Activated gamma-delta T cell treated with Interleukin-2 at 50 U/mL for 16 hours (primary cell): ENCODE data around the gene UBE3C.
"Not testable (repeated sequence)": the region's sequence is repeated elsewhere in the genome, so short reads cannot be mapped to it uniquely, and the experiment has no call there.

Source experiments
- DNase-seq: peaks from one replicate; pipeline ENCODE4 v3.0.0-alpha.2; 2020

The UBE3C gene

DNA sequence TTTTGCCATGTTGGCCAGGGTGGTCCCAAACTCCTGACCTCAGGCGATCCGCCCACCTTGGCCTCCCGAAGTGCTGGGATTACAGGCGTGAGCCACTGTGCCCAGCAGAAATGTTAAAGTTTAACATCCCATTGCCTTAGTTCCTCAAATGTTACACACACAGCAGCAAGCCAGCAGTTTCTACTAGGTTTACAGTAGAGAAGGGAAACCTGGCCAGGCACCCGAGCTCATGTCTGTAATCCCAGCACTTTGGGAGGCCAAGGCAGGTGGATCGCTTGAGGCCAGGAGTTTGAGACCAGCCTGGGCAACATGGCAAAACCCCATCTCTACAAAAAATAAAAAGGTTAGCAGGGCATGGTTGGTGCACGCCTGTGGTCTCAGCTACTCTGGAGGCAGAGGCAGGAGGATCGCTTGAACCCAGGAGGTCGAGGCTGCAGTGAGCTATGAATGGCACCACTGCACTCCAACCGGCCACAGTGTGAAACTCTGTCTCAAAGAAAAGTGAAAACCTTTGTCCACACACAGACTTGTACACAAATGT is 135.4 kb downstream of the UBE3C start:
- not testable (repeated sequence) for DNase-seq

DNA sequence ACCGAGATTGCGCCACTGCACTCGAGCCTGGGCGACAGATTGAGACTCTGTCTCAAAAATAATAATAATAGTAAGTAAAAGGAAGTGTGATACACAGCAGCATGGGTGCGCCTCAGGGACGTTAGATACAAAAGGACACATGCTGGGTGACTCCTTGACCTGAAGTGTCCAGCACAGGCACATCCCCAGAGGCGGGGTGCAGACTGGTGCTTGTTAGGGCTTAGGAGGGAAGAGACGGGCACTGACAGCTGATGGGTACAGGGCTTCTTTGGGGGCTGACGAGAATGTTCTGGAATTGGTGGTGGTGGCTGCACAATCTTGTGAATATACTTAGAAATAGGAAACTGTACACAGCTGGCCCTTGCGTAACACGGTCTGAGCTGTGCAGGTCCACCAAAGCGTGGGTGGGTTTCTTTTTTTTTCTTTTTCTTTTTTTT is 136.3 kb downstream of the UBE3C start:
- DNase-seq, result no peak

DNA sequence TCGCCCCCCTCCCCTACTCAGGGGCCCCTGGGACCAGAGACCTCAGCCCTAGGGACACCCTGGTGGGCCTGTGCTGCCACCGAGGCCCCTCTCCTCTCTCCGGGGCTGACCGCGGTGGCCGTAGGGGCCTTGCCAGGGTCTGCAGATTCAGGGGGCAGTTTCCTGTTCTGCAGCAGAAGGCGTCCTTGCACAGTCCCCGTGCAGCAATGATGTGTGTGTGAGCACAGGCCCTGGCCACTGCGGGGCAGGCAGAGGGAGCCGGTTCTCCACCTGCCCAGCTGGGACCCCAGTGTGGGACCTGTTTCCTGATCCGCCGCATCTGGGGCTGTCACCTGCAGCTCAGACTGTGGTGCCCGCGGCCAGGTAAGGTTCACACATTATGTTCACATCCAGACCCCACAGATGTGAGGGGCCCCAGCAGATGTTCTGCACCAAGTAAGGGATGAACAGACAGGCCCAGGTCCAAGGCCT is 137.4 kb downstream of the UBE3C start:
- no peak for DNase-seq

DNA sequence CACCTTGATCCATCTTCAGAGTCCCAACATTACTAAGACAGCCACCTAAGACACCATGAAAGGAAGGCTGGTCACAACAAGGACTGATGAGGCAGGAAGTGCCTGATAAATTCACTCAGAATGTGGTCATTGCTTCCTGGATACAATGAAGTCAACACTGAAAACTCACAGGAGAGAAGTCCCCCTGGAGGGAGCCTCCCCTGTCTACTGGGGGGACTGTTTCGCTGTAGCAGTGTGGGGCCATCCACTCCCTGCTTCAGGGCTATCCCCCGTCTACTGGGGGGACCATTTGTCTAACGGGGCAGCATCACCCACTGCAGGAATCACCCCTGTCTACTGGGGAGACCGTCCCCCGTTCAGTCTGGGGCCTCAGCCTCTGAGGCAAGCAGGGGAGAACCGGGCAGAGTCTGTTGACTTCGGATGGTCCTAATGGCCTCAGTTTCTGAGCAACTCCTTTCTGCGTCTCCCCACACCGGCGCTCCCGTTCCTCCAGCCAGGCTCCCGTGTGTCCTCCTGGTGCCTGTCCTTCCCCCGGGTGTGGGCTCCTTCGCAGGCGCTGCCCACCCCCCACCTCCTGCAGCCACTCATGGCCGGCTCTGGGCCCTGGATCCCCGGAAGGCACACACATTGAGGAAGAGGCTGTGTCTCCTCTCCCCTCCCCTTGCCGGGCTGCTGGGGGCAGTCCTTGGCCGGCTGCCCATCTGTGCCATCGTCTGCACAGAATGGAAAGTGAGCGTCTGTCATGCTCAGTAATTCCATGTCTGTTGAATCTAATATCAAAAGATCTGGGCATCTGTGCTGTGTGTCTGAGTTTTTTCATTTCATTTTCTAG is 138.2 kb downstream of the UBE3C start:
- DNase-seq, result no peak

DNA sequence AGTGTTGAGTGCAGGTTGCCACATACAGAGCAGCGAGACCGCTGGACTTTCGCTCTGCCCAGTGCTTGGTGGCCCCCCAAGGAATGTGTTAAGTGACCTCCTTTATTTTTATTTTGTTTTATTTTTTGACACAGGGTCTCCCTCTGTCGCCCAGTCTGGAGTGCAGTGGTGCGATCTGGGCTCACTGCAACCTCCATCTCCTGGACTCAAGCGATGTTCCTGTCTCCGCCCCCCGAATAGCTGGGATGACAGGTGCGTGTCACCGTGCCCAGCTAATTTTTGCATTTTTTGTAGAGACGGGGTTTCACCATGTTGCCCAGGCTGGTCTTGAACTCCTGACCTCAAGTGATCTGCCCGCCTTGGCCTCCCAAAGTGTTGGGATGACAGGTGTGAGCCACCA is 138.8 kb downstream of the UBE3C start:
- DNase-seq, result not testable (repeated sequence)

DNA sequence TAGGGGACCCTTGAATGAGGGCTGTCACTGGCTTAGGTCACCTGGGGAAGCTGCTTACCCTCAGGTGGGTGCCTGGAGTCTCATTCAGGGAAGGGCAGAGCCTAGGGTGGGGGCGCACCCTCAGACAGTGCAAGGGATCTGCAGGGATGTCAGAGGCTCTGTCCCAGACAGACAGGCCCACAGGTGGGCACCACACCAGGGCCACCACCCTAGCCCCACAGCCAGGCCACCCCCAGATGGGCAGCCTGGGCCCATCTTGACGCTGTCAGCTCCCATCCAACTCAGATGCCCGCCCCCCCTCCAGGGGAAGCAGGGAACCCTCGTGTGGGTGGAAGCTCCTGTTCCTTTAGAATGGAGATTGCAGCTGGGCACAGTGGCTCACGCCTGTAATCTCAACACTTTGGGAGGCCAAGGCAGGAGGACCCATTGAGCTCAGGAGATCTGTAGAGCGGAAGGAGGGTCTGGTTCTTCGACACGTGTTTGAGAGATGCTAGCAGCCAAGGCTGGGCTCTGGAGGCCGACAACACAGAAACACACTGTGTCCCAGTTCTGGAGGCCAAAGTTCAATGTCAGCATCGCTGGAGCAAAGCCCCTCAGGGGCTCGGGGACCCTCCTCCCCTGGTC is 139.6 kb downstream of the UBE3C start:
- no peak for DNase-seq

DNA sequence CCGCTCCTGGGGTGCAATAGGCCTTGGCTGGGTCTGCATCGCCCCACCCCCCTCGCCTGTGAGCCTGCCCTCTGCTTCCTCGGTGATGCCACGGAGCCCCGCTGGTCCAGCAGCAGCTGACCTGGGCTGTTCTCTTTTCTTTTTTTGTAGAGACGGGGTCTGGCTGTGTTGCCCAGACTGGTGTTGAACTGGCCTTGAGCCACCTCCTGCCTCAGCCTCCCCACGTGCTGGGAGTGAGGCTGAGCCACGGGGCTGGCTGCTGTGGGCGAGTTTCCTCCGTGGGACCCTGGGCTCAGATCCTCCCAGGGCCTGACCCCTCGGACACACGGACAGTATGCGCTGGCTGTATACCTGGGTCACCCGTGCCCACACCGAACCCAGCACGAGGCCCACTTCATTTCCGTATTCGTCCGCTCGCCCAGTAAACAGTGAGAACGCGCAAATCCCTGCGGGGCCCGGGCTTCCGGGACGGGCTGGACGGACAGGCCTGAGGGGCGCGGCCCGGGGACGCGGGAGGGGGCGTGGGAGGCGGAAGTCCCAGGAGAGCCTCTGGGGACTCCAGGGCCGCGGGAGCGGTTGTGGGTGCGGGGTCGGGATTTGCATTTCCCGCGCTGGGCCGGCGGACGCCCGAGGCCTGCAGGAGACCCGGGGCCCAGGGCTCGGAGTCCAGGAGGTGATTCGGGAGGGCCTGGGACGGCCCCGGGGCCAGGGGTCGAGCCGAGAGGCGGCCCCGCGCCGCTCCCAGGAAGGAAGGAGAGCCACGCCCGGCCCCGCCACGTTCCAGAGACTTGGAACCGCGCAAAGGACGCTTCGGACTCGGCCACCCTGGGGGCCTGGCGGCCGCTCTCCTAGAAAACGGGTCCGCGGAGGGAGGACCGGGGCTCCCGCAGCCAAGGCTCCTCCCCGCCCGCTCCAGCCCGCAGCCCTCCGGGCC is 140.3 kb downstream of the UBE3C start:
- no peak for DNase-seq

DNA sequence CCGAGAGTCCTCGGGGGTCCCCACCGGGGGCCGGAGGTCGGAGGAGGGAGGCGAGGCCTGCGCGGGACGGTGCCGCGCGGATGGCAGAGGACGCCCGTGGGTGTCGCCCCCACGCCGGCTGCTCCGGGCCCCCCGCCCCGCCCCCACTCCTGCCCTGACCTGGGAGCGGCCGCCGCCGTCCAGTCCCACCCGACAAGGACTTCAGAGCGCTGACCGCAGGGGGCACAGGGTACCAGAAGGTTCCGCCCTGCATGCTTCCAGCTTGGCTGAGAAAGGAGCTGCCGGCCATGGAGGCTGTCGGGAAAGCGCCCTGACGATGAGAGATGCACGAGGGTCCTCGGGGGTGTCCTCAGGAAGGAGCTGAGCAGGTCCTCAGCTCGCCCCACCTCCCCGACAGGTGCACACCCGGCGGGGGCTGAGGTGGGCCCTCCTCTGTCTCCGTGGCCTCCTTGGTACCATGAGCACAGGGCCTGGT is 141.1 kb downstream of the UBE3C start:
- no peak for DNase-seq

DNA sequence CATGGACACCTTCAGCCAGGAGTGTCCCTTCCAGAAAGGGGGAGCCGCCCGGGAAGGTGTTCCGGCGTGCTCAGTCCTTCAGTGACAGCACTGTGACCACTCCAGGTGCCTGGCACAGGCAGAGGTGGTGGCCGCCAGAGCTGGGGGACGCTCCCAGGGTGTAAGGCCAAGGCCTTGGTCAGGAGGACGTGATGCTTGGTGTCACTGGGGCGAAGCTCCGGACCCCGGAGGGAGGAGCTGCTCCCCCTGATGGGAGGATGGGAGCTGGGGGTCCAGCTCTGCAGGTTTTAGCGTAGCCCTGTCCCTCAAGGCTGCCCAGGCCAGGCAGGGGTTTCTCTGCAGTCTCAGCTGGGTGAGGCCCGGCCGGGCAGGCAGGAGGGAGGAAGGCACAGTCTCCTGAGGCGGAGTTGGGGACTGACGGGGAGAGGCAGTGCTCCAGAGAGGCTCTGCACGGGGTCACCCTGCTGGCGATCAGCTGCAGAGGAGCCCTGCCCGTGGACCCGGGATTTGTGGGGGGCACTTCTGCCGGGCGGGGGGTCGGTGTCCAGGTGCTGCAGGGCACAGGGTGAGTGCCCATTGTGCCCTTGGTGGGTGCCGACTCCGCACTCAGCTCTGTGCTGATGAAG is 141.6 kb downstream of the UBE3C start:
- no peak for DNase-seq

DNA sequence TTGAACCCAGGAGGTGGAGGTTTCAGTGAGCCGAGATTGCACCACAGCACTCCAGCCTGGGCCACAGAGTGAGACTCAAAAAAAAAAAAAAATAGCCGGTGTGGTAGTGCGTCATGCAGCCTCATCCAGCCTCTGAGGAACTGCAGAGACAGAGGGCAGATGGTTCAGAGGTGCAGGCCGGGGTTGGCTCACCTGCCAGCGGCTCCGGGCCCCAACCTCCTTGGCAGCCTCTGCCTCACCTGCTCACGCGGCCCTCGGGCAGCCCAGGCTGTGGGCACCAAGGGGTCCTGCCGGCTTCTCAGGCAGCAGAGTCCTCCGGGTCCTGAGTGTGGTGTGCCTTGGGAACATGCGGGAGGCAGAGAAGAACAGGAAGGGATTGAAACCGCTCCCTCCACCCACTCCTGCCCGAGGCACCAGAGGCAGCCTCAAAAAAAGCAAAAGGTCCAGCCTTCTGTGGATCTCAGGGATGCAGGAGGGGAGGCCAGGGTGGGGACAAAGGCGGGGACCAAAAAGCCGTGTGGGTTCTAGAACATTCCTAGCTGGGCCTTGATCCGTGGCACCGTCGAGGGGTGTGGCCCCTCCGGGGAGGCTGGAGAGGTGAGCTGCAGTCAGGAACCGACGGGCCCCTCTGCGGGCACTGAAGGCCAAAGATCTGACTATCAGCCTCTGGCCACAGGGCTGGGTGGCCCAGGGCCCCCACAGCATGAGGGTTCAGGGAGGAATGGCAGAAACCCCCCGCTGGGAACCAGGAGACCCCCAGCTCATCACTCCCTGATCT is 142.7 kb downstream of the UBE3C start:
- DNase-seq, result no peak

DNA sequence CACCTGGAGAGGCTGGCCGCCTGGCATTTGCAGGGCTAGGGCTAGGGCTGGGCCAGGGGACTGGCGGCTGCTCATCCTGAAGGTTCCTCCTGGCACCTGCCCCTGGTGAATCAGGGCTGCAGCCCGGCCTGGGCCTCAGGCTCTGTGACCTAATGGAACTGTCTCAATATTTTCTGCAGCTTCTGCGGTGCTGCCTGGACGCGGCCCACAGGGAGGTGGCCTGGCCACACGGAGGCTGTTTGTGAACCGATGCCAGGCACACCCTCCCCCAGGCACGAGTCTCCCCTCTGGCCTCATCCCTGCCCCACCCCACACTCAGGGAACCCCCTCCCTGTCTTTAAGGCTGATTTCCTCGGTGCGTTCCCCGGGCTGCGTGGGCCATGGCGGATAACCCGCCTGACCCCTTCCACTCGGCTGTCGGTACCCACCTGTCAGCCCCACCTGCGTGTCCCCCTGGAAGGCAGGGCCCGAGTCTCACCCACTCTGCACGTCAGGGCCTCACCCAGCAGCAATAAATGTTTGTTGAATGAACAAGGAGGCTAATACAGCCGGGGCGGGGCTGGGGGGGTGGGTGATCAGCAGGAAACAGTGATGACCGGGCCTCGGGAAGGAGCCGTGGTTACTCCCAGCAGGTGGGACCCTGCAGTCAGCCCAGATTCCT is 143.5 kb downstream of the UBE3C start:
- DNase-seq, result no peak

DNA sequence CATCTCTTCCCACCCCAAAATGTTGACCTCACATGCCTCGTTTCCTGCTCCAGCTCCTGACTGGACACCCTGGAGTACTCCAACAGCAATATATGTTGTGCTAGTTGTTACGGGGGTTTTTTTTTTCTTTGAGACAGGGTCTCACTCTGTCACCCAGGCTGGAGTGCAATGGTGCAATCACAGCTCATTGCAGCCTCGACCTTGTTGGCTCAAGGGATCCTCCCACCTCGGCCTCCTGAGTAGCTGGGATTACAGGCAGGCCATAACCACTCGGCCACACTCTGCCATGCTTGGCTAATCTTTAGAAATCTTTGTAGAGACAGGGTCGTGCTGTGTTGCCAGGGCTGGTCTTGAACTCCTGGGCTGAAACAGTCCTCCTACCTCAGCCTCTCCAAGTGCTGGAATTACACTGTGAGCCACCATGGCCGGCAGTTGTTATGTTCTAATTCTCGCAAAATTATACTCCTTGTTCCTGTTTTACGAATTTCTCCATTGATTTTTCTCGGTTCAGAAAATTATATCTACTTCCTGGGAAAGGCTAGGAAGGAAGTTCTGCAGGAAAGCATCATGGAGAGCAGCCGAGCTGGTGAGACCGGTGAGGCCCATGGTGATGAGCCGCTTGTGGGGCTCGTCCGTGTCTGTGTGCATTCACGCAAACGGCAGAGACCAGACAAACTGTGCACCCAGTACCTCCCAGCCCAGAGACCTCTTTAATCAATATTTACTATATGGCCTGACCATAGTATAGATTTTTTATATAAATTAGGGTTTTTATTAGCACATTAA is 145.7 kb downstream of the UBE3C start:
- no peak for DNase-seq

DNA sequence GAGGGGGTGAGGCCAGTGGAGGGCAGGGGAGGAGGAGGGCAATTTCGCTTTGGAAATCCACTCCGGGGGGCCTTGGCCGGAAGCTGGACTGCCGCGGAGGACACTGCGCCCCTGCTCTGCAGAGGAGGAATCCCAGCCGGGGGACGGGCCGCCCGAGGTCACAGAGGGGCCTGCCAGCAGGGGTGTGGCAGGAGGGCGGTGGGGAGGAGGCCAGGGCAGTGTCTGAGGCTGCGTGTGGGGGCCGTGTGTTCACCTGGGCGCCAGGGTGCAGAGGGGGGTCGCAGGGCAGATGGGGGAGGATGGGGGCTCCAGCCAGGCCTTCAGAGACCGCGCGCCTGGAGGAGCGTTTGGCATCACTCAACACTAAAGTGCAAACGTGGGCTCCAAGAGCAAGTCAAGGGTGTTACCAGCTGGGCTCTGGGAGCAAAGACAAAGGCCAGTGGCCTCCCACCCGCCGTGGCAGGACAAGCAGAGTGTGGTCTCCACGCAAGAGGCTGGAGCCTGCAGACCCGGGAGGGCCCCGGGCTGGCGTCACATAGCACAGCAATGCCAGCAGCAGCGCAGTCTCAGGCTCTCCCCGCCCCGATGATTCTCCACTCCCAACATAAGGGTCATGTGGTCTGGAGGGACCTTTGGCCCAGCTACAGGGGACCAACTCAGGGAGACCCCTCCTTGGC is 152.8 kb downstream of the UBE3C start:
- no peak for DNase-seq

DNA sequence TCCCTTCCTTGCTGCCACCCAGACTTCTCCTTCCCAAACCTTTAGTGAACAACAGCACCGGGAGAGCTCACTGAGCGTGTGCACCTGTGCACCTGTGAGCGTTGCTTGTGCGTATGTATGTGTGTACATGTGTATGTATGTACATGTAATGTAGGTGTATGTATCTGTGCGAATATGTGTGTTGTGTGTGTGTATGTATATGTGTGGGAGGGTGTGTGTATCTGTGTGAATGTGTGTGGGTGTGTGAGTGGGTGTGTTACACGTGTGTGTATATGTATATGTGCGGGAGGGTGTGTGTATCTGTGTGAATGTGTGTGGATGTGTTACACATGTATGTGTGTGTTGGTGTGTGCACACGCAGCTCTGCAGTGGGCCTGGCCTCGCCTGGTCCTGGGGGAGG is 153.5 kb downstream of the UBE3C start:
- no peak for DNase-seq

DNA sequence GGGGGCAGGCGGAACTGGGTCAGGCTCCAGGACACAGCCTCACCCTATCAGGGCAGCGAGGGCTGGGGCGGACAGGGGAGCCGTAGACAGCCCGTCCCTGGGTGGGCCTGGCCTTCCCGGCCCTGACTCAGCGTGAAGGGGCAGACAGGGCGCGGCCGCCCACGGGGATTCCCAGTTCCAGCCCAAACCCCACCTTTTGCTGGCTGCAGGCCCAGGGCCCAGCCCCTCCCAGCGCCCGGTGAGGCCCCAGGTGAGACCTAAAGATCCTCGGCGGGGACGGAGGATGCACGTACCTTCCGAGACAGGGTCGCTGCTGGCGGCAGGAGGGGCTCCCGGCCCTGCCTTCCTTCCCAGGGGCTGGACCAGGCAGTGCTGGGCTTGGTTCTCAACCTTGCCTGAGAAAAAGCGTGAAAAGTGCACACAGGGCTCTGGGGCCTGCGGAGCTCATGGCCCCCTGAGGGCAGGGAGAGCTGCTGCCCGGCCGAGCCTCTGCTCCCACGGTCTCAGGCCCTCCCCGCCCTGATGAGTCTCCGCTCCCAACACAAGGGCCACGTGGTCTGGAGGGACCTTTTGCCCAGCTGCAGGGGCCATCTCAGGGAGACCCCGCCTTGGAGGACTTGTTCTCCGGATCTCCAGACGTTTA is 154.2 kb downstream of the UBE3C start:
- no peak for DNase-seq

DNA sequence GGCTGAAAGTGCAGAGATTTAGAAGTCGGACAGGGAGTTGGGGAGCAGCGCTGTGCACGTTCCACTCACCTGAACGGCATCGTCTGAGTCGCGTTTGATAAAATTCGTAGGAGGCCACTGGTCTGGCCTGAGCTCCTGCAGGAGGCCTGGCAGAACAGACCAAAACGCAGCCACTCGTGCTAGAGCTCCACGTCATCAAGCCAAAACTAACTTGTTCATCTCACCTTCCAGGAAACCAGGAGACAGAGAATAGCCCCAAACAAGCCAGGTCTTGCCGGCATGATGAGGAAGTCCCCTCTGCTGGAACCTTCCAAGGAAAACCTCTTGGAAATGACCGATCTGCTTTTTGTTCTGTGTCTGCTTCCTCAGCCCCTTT is 154.7 kb downstream of the UBE3C start:
- DNase-seq, result no peak

DNA sequence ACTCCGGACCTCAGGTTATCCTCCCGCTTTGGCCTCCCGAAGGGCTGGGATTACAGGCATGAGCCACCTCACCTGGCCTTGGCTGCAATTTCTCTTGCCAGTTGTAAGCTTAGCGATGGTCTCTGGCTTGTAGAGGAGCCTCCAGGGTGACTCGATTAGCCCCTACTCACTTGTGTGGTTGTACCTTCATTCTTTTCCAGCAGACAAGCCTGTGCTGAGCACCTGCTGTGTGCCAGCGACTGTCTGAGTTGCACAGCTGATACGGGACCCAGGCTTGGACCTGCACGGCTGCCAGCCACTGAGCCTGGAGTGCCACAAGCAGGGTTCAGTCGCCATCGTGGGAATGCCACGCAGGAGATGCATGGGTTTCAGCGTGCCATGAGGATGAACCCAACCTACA is 156.0 kb downstream of the UBE3C start:
- DNase-seq, result no peak

DNA sequence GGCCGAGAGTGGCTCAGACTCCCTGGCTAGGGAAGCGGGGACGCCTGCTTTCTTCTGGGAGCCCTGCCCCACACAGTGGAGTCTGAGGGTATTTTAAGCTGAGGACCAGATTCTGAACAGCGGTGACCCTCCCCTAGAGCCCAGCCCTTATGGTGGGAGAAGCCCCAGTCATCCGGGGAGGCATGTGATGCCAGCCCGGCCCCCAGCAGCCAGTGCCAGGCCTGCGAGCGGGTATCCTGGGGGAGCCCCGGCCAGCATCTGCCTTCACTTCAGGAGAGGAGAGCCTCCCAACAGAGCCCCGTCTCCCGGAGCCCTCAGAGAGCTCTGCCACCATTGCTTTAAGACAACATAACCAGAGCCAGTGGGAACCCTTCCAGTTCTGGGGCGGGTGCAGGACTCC is 156.6 kb downstream of the UBE3C start:
- no peak for DNase-seq

DNA sequence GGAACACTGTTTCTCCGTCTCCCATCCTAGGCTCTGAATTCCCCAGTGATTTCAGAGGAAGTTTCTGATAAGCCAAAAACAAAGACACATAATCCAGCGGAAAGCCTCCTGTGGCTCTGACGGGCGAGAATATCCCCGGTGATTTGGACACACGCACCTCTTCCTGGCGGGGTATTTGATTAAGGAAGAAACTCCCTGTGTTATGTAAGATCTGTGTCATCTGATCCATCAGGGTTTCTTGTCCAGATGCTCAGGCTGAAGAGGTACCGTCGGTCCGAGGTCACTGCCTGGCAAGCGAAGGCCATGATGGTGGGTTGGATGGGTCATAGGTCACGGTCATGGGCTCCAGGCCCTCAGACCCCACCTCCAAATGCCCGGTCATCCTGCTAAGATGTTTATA is 158.5 kb downstream of the UBE3C start:
- no peak for DNase-seq
